Measurements from ENCODE around the gene CDK5RAP2. TPM values are rescaled to one million over a fixed set of nuclear protein-coding genes. Genes with fewer than 3 reads are reported as not detected.
A peak's percentile ranks its signal among the peaks of the same experiment; 100 is the strongest.

The CDK5RAP2 gene
- total and polyA plus RNA-seq, 2 experiments from 2014 or later = 52.6 to 77.0 TPM

DNA sequence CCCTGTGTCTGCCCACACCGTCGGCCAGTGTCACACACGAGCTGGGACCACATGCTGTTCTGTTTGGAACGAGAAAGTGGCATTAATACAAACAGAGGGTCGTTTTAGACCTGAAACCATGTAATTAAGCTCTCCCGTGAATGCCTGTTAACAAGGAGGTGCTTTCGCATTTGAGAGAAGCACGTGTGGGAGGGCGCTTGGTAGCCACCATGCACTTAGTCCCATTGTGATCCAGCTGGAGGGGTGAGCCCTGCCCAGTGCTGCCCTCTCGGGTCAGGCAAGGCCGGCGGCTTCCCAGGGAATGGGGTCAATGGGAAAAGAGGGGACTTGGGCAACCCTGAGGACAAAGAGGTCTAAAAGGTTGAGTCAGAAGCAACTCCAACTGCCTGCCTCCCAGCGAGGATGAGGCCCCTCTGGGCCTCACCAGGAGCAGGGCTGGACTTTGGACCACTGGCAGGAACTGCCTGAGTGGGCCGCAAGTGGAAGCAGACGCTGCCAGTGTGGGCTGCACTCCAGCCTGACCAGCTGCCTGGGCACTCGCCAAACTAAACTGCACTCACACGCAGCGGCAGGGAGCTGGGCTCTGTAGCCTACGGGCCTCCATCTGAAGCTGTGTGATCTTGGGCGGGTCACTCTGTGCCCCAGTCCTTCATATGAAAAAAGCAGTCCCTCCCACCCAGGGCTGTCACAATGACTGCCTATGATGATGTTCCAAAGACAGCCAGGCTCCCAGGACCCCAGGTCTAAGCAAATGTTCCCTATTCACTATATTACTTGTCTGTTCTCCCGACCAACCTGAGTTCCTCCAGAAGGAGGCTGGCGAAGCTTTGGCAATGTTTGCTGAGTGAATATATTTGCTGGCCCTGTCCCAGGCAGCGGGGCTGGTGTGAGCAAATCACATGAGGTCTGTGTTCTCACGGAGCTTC lies 195.7 kb downstream of the CDK5RAP2 start:
- Histone ChIP-seq H3K4me2 (ENCODE audit: unreplicated experiment) (no peak overlapping the region), H3K27me3 (replicated peaks; ENCODE audit: insufficient read depth) (no peaks in the 10 kb centered on the region), H3K4me1 (ENCODE audit: insufficient read depth) (peaks cover 8% of the 10 kb centered on the region; the same call in 1 of the 2 replicates), H3K36me3 (ENCODE audit: low read depth) (0 out of 2 replicates have a peak, but pooled peaks cover 6% of the 10 kb centered on the region), H2AFZ (no peak overlapping the region), H3F3A (ENCODE audit: insufficient read depth) (no peaks in the 10 kb centered on the region), H3K79me2 (ENCODE audit: insufficient read depth) (no peaks in the 10 kb centered on the region), H3K9me3 (ENCODE audit: low read depth) (no peaks in the 10 kb centered on the region), H3K9ac (no peak overlapping the region), H4K20me1 (ENCODE audit: insufficient read depth) (no peaks in the 10 kb centered on the region), H3K9me2 (ENCODE audit: insufficient read depth) (no peaks in the 10 kb centered on the region), H3K27ac (no peak overlapping the region), H3K4me3 (no peak overlapping the region)
- DNase-seq = peak; percentile 68
- 65 to 69% methylated on average over 24 of the region's 24 CpGs for WGBS, 2 experiments (ENCODE audit: low coverage in 1 of 2, low lambda C conversion rate in 2 of 2, missing lambda C conversion rate in 2 of 2)
- no peak for TF ChIP-seq EZH2phosphoT487 (IDR thresholded peaks at IDR 0.05; ENCODE audit: insufficient read depth, low read depth)
- TF ChIP-seq EZH2 (IDR thresholded peaks at IDR 0.05; ENCODE audit: insufficient read depth, poor library complexity, severe bottlenecking) = no peak
- in situ Hi-C loops (cut with MboI) = no loop called here

DNA sequence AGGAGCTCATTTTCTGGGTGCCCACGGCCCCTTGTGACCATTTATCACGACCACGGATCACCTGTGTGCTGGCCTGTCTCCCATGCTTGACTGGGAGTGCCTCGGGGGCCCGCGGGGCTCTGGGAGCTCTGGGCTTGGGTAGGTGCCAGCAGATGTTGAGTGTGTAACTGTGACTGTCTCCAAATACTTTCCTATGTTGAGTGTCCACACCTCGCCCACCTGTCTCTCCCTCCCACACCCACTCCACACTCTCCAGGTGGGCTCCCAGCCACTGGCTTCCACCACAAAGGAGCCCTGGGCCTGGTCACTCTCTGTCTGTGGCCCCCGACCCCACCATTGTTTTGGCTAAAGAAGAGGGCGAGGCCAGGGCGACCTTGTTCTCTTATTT lies 196.4 kb downstream of the CDK5RAP2 start:
- Histone ChIP-seq H3K9ac (no peak overlapping the region), H3K79me2 (ENCODE audit: insufficient read depth) (no peaks in the 10 kb centered on the region), H3K9me2 (ENCODE audit: insufficient read depth) (no peaks in the 10 kb centered on the region), H3K4me3 (no peak overlapping the region), H3K4me2 (ENCODE audit: unreplicated experiment) (no peak overlapping the region), H2AFZ (no peak overlapping the region), H3K36me3 (ENCODE audit: low read depth) (0 out of 2 replicates have a peak, but pooled peaks cover under 1% of the 10 kb centered on the region), H3K9me3 (ENCODE audit: low read depth) (no peaks in the 10 kb centered on the region), H3K27ac (no peak overlapping the region), H4K20me1 (ENCODE audit: insufficient read depth) (no peaks in the 10 kb centered on the region), H3K4me1 (ENCODE audit: insufficient read depth) (peaks cover 8% of the 10 kb centered on the region; the same call in 1 of the 2 replicates), H3K27me3 (replicated peaks; ENCODE audit: insufficient read depth) (no peaks in the 10 kb centered on the region), H3F3A (ENCODE audit: insufficient read depth) (no peaks in the 10 kb centered on the region)
- no peak for DNase-seq
- TF ChIP-seq EZH2phosphoT487 (IDR thresholded peaks at IDR 0.05; ENCODE audit: insufficient read depth, low read depth) (no peak), EZH2 (IDR thresholded peaks at IDR 0.05; ENCODE audit: insufficient read depth, poor library complexity, severe bottlenecking) (no peak)
- in situ Hi-C loops (cut with MboI) = no loop called here
- 78% methylated on average over 10 of the region's 10 CpGs for WGBS, 2 experiments (ENCODE audit: low coverage in 1 of 2, low lambda C conversion rate in 2 of 2, missing lambda C conversion rate in 2 of 2)

DNA sequence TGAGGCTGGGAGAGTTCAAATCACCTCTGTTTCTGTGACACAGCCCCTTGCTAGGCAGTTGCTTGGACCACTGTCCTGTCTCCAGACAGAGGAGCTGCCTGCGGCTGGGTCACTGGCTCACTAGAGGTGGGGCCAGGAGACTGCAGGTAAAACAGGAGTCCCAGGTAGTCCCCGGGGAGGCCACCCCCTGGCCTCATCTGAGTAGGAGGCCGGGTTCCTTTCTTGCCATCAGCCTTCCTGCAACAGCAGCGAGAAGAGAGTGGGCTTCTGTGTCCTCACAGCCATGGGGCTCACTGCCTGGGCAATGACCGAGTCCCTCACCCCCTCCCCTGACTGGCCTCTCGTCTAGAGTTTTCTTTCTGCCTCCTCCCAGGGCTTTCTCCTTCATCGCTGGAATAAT lies 197.5 kb downstream of the CDK5RAP2 start:
- WGBS, 2 experiments (ENCODE audit: low coverage in 1 of 2, low lambda C conversion rate in 2 of 2, missing lambda C conversion rate in 2 of 2) = 96 to 97% methylated on average over 7 of the region's 7 CpGs
- H3K79me2 ChIP-seq (ENCODE audit: insufficient read depth) = no peaks in the 10 kb centered on the region
- no peaks in the 10 kb centered on the region for H4K20me1 ChIP-seq (ENCODE audit: insufficient read depth)
- in situ Hi-C loops (cut with MboI) = no loop called here
- H3K27me3 ChIP-seq (replicated peaks; ENCODE audit: insufficient read depth) = no peaks in the 10 kb centered on the region
- H3K4me2 ChIP-seq (ENCODE audit: unreplicated experiment) = no peak overlapping the region
- H3K27ac ChIP-seq = no peak overlapping the region
- H3K4me1 ChIP-seq (ENCODE audit: insufficient read depth) = peaks cover 8% of the 10 kb centered on the region; the same call in 1 of the 2 replicates
- TF ChIP-seq EZH2 (IDR thresholded peaks at IDR 0.05; ENCODE audit: insufficient read depth, poor library complexity, severe bottlenecking) = no peak
- no peak for TF ChIP-seq EZH2phosphoT487 (IDR thresholded peaks at IDR 0.05; ENCODE audit: insufficient read depth, low read depth)
- no peak for DNase-seq
- H3K9ac ChIP-seq = no peak overlapping the region
- no peak overlapping the region for H3K4me3 ChIP-seq
- no peaks in the 10 kb centered on the region for H3K36me3 ChIP-seq (ENCODE audit: low read depth)
- H3K9me2 ChIP-seq (ENCODE audit: insufficient read depth) = no peaks in the 10 kb centered on the region
- no peak overlapping the region for H2AFZ ChIP-seq
- no peaks in the 10 kb centered on the region for H3F3A ChIP-seq (ENCODE audit: insufficient read depth)
- H3K9me3 ChIP-seq (ENCODE audit: low read depth) = no peaks in the 10 kb centered on the region

DNA sequence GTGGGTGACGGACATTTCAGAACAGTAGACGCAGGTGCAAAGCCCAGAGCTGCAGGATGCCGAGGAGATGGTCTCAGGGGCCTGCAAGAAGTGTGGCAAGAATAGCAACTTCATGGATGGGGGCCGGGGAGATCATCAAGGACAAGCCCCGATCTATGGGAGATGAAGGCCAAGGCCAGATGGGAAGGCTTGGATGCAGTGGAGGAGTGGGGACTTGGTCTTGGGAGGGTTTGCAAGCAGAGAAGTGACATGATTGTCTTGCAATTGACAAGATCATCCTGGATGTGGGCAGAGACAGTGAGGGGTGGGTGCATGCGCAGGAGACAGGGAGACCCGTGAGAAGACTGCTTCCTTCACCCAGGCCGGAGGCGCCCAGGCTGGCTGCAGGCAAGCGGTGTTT lies 198.1 kb downstream of the CDK5RAP2 start:
- H4K20me1 ChIP-seq (ENCODE audit: insufficient read depth) = no peaks in the 10 kb centered on the region
- no peak overlapping the region for H3K9ac ChIP-seq
- H3K27ac ChIP-seq = no peak overlapping the region
- DNase-seq = no peak
- no peaks in the 10 kb centered on the region for H3K27me3 ChIP-seq (replicated peaks; ENCODE audit: insufficient read depth)
- WGBS, 2 experiments (ENCODE audit: low coverage in 1 of 2, low lambda C conversion rate in 2 of 2, missing lambda C conversion rate in 2 of 2) = 96 to 97% methylated on average over 10 of the region's 10 CpGs
- no peak overlapping the region for H3K4me2 ChIP-seq (ENCODE audit: unreplicated experiment)
- H3K79me2 ChIP-seq (ENCODE audit: insufficient read depth) = no peaks in the 10 kb centered on the region
- in situ Hi-C loops (cut with MboI) = no loop called here
- peaks cover 8% of the 10 kb centered on the region; the same call in 1 of the 2 replicates for H3K4me1 ChIP-seq (ENCODE audit: insufficient read depth)
- H2AFZ ChIP-seq = no peak overlapping the region
- H3K36me3 ChIP-seq (ENCODE audit: low read depth) = no peaks in the 10 kb centered on the region
- H3K9me3 ChIP-seq (ENCODE audit: low read depth) = no peaks in the 10 kb centered on the region
- no peak overlapping the region for H3K4me3 ChIP-seq
- TF ChIP-seq EZH2phosphoT487 (IDR thresholded peaks at IDR 0.05; ENCODE audit: insufficient read depth, low read depth) (no peak), EZH2 (IDR thresholded peaks at IDR 0.05; ENCODE audit: insufficient read depth, poor library complexity, severe bottlenecking) (no peak)
- H3K9me2 ChIP-seq (ENCODE audit: insufficient read depth) = no peaks in the 10 kb centered on the region
- no peaks in the 10 kb centered on the region for H3F3A ChIP-seq (ENCODE audit: insufficient read depth)
